GM12878 (cell line): ENCODE measurements around the gene TOP1.

Experiments
- JUND ChIP-seq: IDR thresholded peaks from 2 replicates; pipeline ENCODE4 v1.6.1; 2012; ENCODE audit warnings: low read depth, mild to moderate bottlenecking, low read length, improper control_type of control experiment, moderate library complexity
- ZNF687 ChIP-seq: fragments of 450-650 bp; IDR thresholded peaks from 2 replicates; pipeline ENCODE4 v1.6.1; 2017; ENCODE audit warnings: mild to moderate bottlenecking, moderate library complexity

- TF ChIP-seq JUND (no peak), ZNF687 (no peak)
Measured at GRCh38 chr20:41014561-41015088, 14.0 kb upstream of the TOP1 start.
